ENCODE results near the gene UFD1. TPM values are rescaled to one million over a fixed set of nuclear protein-coding genes. Genes with fewer than 3 reads are reported as not detected.

UFD1 gene
- polyA plus RNA-seq, 1 of the 3 experiments (the other 2 are of a cell fraction) = 111 TPM

- Histone ChIP-seq H3K9me3 (no peaks in the 10 kb centered on the region), H3K36me3 (replicated peaks in 1 of 2; ENCODE audit: control insufficient read depth in 1 of 2, insufficient read depth in 2 of 2, low read length in 1 of 2) (peaks cover 10 to 14% of the 10 kb centered on the region in 2 experiments), H3K4me3 (ENCODE audit: low read depth in 2 of 2, low read length in 1 of 2) (peak within 1 kb of the TSS; percentile 90 to 99), H3F3A (replicated peaks; ENCODE audit: insufficient read depth) (peaks cover 10% of the 10 kb centered on the region), H3K4me1 (ENCODE audit: control insufficient read depth in 1 of 2, insufficient read depth in 2 of 2, low read depth in 1 of 2, low read length in 1 of 2) (peaks cover 5 to 18% of the 10 kb centered on the region in 2 experiments; a peak in 3 of 4 replicates), H3K79me2 (ENCODE audit: insufficient read depth) (peaks cover 58% of the 10 kb centered on the region), H3K9me2 (no peaks in the 10 kb centered on the region), H3K4me2 (peak within 1 kb of the TSS; percentile 99), H4K20me1 (ENCODE audit: insufficient read depth) (peaks cover 12% of the 10 kb centered on the region; the same call in 1 of the 2 replicates), H2AFZ (ENCODE audit: low read depth) (peak within 1 kb of the TSS; percentile 98), H3K27ac (ENCODE audit: low read depth in 2 of 2, low read length in 1 of 2) (peak within 1 kb of the TSS; percentile 89 to 95), H3K9ac (peak within 1 kb of the TSS; percentile 96), H3K27me3 (ENCODE audit: insufficient read depth) (no peaks in the 10 kb centered on the region)
- WGBS (ENCODE audit: low lambda C conversion rate) = under 1% methylated on average over 28 of the region's 74 CpGs
- DNase-seq = peak; percentile 98
- ChIA-PET POLR2A (interaction anchor here (0.6 to 2.1 kb wide), 6 partner anchors 10 to 253 kb away, joined by 3 to 7 read pairs (median 3); partner anchors contain the start of genes C22orf39 and SLC25A1), CTCF (interaction anchor here (1.0 to 2.5 kb wide), 3 partner anchors 23 to 287 kb away, joined by 4 to 9 read pairs (median 9); partner anchors contain the start of genes ESS2 and SLC25A1)
- TF ChIP-seq MAX (IDR thresholded peaks at IDR 0.05; ENCODE audit: low read depth) = peak; percentile 90
- TF ChIP-seq YY1 (IDR thresholded peaks at IDR 0.05; ENCODE audit: low read depth) = peak; percentile 90
- peak; percentile 80 for TF ChIP-seq ELF1 (IDR thresholded peaks at IDR 0.05)
- peak; percentile 76; the same call in 1 of the 2 replicates for TF ChIP-seq FOXJ3 (CRISPR knock-in tag; IDR thresholded peaks at IDR 0.05)
- no peak for TF ChIP-seq MEF2A (IDR thresholded peaks at IDR 0.05; ENCODE audit: borderline replicate concordance, low read depth)
- TF ChIP-seq NFIC (IDR thresholded peaks at IDR 0.05; ENCODE audit: borderline replicate concordance) = no peak
- TF ChIP-seq JUND (IDR thresholded peaks at IDR 0.05) = no peak; the same call in 1 of the 2 replicates
- TF ChIP-seq GABPA (IDR thresholded peaks at IDR 0.05; ENCODE audit: low read depth) = peak; percentile 90
- no peak for TF ChIP-seq RFX5 (IDR thresholded peaks at IDR 0.05; ENCODE audit: low read length)
- peak; percentile 96 for TF ChIP-seq TAF1 (IDR thresholded peaks at IDR 0.05; ENCODE audit: borderline replicate concordance, low read depth, low read length)
- no peak for TF ChIP-seq USF2 (IDR thresholded peaks at IDR 0.05; ENCODE audit: borderline replicate concordance, low read depth, low read length)
- TF ChIP-seq MXI1 (IDR thresholded peaks at IDR 0.05; ENCODE audit: low read depth, low read length) = peak; percentile 98
- peak; percentile 2; the same call in 1 of the 2 replicates for TF ChIP-seq RAD21 (IDR thresholded peaks at IDR 0.05; ENCODE audit: low read length)
- TF ChIP-seq SIN3A (IDR thresholded peaks at IDR 0.05; ENCODE audit: borderline replicate concordance, low read depth, low read length) = peak; percentile 91
- TF ChIP-seq USF1 (IDR thresholded peaks at IDR 0.05; ENCODE audit: borderline replicate concordance, low read depth) = peak; percentile 68; the same call in 1 of the 2 replicates
- peak; percentile 94 for TF ChIP-seq POLR2AphosphoS5 (IDR thresholded peaks at IDR 0.05; ENCODE audit: low read depth, low read length)
- TF ChIP-seq RXRA (IDR thresholded peaks at IDR 0.05; ENCODE audit: borderline replicate concordance, low read depth) = no peak
- TF ChIP-seq PBX3 (IDR thresholded peaks at IDR 0.05) = peak; percentile 39
- no peak for TF ChIP-seq CTCF (IDR thresholded peaks at IDR 0.05)
- peak in 1 of 2 experiments; percentile 32; a peak in 2 of 4 replicates for TF ChIP-seq EP300 (IDR thresholded peaks at IDR 0.05; ENCODE audit: borderline replicate concordance in 1 of 2, low read depth in 1 of 2, low read length in 1 of 2)
- TF ChIP-seq CHD2 (IDR thresholded peaks at IDR 0.05; ENCODE audit: low read length, partially characterized antibody) = peak; percentile 83
- peak; percentile 53; the same call in 1 of the 2 replicates for TF ChIP-seq RCOR1 (IDR thresholded peaks at IDR 0.05; ENCODE audit: low read length)
- TF ChIP-seq ZBTB33 (IDR thresholded peaks at IDR 0.05; ENCODE audit: borderline replicate concordance, low read depth) = no peak
- TF ChIP-seq EZH2phosphoT487 (IDR thresholded peaks at IDR 0.05; ENCODE audit: borderline replicate concordance, low read depth) = no peak
- TF ChIP-seq GATA2 (CRISPR knock-in tag; IDR thresholded peaks at IDR 0.05) = peak; percentile 30; the same call in 1 of the 2 replicates
- TF ChIP-seq FOSL2 (IDR thresholded peaks at IDR 0.05; ENCODE audit: borderline replicate concordance, low read depth) = no peak; the same call in 1 of the 2 replicates
- no peak for TF ChIP-seq FOXM1 (IDR thresholded peaks at IDR 0.05; ENCODE audit: low read depth)
Measured at GRCh38 chr22:19432133-19432851, 46.7 kb downstream of the UFD1 start, which contains the start of gene MRPL40. Gene MRPL40 (plus strand): TSS chr22:19432545. CDS start chr22:19432555, 10 bp downstream.

Measured in SK-N-SH (cell line).